Occipital lobe (tissue), 2 donors: ENCODE results near the gene DYRK3. TPM values are rescaled to one million over a fixed set of nuclear protein-coding genes. Genes with fewer than 3 reads are reported as not detected.

Experiments
- DNase-seq: peaks from one replicate; lab custom pipeline; 2025; lab: John Stamatoyannopoulos, UW
- total RNA-seq: library from RNA; depleted of rRNA; stranded (reverse); fragments of >200 nt; gene quantifications from one replicate; pipeline ENCODE4 v1.2.3, GENCODE V29; 2014

DYRK3 gene
- total RNA-seq, 1 donor from 2014 or later: 18.2 TPM

- no peak for DNase-seq
Measured at GRCh38 chr1:206683313-206683712, 48.0 kb downstream of the DYRK3 start.

GRCh38 chr1:206684003-206684402, 48.7 kb downstream of the DYRK3 start:
- no peak for DNase-seq

GRCh38 chr1:206684478-206685333, 49.4 kb downstream of the DYRK3 start, which contains the start of gene MAPKAPK2:
Gene MAPKAPK2, plus strand, starts transcription at chr1:206684905. Its CDS starts 325 bp downstream, at chr1:206685230.
- DNase-seq: peak; percentile 69

GRCh38 chr1:206685334-206685768, 50.0 kb downstream of the DYRK3 start:
- no peak for DNase-seq

DNA sequence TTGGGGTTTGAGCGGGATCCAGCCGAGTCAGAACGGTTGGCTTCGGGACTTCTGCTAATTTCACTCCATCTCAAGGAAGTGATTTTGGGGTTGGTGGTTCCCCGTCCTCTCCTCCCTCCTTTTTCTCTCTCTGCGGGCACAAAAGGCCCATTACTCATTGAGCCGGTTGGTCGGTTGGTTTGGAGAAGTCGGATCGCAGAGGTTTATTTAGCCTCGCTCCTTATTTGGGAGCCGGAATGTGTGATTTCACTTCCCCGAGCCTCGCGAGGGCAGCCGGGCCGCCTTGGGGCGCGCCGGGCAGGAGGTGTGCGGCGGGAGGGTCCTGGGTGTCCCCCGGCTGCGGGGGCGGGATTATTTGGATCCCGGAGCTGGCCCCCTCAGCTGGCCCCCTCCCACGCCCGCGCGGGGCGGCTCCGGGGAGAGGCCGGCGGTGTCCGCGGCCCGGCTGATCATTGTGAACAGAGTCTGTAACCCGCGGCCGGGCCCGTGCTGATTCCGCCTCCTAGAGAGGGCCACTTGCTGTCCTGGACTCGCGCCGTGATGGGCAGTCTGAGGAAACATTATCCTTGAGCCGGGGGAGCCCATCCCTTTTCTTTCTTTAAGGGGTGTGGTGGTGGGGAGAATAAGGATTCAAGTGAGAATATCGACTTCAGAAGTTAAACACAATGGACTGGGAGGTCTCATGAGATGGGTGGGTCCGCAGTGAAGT, 50.6 kb downstream of the DYRK3 start:
- DNase-seq: no peak

DNA sequence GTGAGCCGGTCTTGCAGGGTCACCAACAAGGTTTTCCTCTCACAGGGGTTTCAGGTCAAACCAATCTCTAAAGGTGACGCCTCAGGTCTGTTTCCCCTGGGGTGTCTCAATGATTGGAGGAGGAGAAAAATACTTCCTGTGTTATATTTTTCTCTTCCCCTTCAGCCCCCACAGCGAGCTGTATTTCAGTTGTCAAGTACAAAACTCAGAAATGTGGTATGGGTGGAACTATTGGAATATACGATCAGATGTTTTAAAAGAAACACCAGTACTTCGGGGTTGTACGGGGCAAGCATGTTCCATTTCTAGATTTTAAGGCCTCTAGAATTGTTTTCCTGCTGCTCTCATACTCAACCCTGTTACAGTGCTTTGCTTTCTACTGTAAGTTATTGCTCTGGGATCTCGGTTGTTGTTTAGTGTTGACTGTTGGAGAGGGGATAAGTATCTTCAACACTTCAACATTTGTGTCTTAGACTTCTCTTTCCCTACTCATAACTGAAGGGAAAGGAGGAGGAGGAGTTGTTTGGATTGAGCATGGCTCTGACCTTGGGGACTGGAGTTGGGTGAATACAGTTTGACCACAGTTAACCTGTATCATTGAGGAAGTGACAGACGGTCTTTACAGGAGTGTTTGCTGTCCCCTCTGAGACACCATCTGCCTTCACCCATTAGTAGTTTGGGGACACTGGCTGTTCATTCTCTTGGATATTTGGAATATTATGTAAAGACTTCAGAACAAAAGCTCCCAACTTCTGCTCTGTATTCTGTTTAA, 51.3 kb downstream of the DYRK3 start:
- no peak for DNase-seq

GRCh38 chr1:206687251-206687914, 52.0 kb downstream of the DYRK3 start:
- no peak for DNase-seq

DNA sequence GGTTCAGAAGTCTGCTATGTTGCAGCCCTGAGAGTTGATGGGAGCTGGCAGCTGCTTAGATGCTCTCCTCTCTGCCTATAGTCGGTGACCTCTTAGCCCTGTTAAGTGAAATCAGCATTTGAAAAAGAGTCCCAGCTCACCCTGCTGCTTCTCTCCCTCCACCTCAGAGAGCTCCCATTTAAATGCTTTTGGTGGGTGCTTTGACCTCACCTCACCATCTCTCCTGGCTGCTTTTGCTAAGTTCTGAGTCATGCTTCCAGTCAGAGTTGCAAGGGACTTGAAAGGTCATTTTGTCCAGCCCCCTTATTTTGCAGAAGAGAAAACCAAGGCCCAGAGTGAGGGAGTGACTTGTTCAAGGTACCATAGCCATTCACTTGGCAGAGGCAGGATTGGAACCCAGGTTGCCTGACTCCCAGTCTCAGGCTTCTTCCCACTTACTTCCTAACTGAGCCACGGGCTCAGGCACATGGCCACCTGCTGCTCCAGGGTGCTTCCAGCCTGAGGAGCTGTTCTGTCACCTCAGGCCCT, 52.6 kb downstream of the DYRK3 start:
- no peak for DNase-seq

- no peak for DNase-seq
Measured at GRCh38 chr1:206690516-206690915, 55.2 kb downstream of the DYRK3 start.

- no peak for DNase-seq
Measured at GRCh38 chr1:206691604-206692003, 56.3 kb downstream of the DYRK3 start.

DNA sequence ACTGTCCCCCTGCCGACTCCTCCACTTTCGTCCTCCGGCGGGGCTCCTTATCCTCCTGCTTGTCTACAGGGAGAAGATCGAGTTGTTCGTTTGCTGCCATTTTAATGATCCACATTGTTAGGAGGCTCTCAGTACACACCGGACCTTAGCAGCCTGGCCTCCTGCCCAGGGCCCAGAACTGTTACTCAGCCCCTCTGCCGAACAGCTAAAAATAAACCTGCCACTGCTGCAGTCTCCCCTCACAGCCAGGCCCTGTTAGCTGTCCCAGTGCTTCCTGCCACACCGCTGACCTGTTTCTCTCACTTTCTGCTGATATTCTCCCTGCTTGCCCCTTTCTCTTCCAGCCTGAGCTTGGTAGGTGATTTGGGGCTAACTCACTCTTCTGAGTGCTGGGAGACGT, 57.7 kb downstream of the DYRK3 start:
- peak; percentile 21 for DNase-seq

- no peak for DNase-seq
Measured at GRCh38 chr1:206693592-206693991, 58.3 kb downstream of the DYRK3 start.

GRCh38 chr1:206694171-206695124, 59.1 kb downstream of the DYRK3 start:
- no peak for DNase-seq

DNA sequence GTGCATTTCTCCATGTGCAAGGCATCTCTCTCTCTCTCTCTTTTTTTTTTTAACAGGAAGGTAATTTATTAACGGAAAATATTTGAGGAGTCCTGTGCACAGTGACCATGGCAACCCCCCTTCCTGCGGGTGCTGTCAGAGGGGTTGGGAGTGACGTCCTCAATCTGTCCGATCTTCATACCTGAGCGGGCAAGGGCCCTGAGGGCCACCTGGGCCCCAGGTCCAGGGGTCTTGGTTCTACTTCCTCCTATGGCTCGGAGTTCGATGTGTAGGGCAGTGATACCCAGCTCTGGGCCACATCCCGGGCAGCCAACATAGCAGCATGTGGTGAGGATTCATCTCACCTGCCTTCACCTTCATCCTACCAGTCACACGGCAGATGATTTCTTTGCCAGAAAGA, 60.4 kb downstream of the DYRK3 start:
- no peak for DNase-seq

DNA sequence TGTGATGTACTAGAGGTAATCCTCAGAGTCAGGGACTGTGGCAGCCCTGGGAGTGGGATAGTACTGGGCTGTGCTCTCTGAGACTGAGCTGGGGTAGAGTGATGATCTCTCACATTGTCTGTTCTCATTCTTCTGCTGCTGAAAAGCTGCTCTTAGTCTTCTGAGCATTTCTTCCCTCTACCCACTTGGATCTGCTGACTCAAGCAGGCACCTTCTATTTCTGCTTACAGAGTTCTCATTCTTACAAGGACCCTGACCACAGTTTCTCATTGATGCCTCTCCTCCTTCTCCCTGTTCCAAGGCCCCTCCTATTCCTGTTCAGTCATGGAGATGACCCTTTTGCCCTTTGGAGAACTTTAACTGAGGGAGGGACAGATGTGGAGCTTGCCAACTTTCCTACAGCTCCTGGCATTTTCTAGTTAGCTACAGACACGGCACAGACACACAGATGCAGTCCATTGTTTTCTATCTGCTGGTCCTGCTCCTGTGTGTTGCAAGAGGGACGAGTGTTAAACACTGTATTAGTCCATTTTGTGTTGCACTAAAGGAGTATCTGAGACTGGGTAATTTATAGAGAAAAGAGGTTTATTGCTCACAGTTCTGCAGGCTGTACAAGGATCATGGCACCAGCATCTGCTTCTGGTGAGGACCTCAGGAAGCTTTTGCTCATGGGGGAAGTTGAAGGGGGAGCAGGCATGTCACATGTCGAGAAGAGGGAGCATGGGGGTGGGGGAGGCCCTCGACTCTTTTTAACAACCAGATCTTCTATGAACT, 61.7 kb downstream of the DYRK3 start:
- no peak for DNase-seq

DNA sequence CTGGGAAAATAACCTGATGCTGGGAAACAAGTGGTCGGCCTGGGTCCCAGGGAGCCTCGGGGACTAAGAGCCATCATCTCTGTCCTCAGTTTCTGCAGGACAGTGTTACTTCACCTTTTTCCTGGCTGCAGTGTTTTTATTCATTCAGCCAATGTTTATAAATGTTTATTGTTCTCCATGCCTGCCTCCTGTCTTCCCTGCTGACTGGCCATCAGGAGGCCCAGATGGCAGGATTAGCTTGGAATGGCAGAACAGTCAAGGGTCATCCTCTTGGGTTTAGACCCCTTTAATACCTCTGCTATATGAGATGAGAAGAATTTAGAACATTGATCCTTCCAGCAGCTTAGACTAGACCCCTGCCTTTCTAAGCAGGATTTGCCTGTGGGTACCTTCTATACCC, 62.7 kb downstream of the DYRK3 start:
- no peak for DNase-seq
